HepG2 (cell line): Measurements from ENCODE around the gene RABGAP1. TPM values are rescaled to one million over a fixed set of nuclear protein-coding genes. Genes with fewer than 3 reads are reported as not detected.

Source experiments
- AFF4 ChIP-seq: sonication (generic); formaldehyde crosslinking; IDR thresholded peaks from 2 replicates; pipeline ENCODE4 v1.4.0; 2020; ENCODE audit warnings: missing genetic modification reagents
- CCDC6 ChIP-seq: sonication (generic); formaldehyde crosslinking; IDR thresholded peaks from 2 replicates; pipeline ENCODE4 v1.8.1; 2022; ENCODE audit warnings: mild to moderate bottlenecking, missing genetic modification reagents, moderate library complexity
- FOXJ3 ChIP-seq: sonication (generic); formaldehyde crosslinking; IDR thresholded peaks from 2 replicates; pipeline ENCODE4 v1.4.0; 2020; ENCODE audit warnings: missing genetic modification reagents, mild to moderate bottlenecking, borderline replicate concordance
- IKZF5 ChIP-seq: IDR thresholded peaks from 2 replicates; pipeline ENCODE4 v1.6.1; 2018; ENCODE audit warnings: missing genetic modification reagents, mild to moderate bottlenecking, missing compliant biosample characterization
- JUN ChIP-seq: sonication (generic); formaldehyde crosslinking; IDR thresholded peaks from 2 replicates; pipeline ENCODE4 v1.4.0; 2020; ENCODE audit warnings: mild to moderate bottlenecking, missing genetic modification reagents
- KLF16 ChIP-seq, 2 experiments: sonication (generic) in 1 of 2; formaldehyde crosslinking in 1 of 2; IDR thresholded peaks; 2 replicates each; pipeline versions ENCODE4 v1.6.1 to v1.8.0; 2016 to 2023; ENCODE audit warnings: missing genetic modification reagents in 2 of 2, missing compliant biosample characterization in 1 of 2
- MXI1 ChIP-seq: IDR thresholded peaks from 3 replicates; pipeline ENCODE4 v1.6.1; 2012; ENCODE audit warnings: low read depth, low read length, inconsistent platforms, borderline replicate concordance
- NR0B2 ChIP-seq: sonication (generic); formaldehyde crosslinking; IDR thresholded peaks from 2 replicates; pipeline ENCODE4 v1.4.0; 2020; ENCODE audit warnings: mild to moderate bottlenecking, missing genetic modification reagents
- PAF1 ChIP-seq: IDR thresholded peaks from 2 replicates; pipeline ENCODE4 v1.6.1; 2016; ENCODE audit warnings: missing genetic modification reagents, missing compliant biosample characterization
- POLR2G ChIP-seq: fragments of 200-400 bp; formaldehyde crosslinking; IDR thresholded peaks from 2 replicates; pipeline ENCODE4 v1.6.1; 2018; ENCODE audit warnings: mild to moderate bottlenecking, low read depth, low read length, moderate library complexity
- SIX1 ChIP-seq: sonication (generic); formaldehyde crosslinking; IDR thresholded peaks from 2 replicates; pipeline ENCODE4 v1.4.0; 2020; ENCODE audit warnings: missing genetic modification reagents, borderline replicate concordance
- SRY ChIP-seq: sonication (generic); formaldehyde crosslinking; IDR thresholded peaks from 2 replicates; pipeline ENCODE4 v1.8.0; 2022; ENCODE audit warnings: mild to moderate bottlenecking, missing genetic modification reagents
- TEAD2 ChIP-seq: sonication (generic); formaldehyde crosslinking; IDR thresholded peaks from 2 replicates; pipeline ENCODE4 v1.9.0; 2021; ENCODE audit warnings: missing genetic modification reagents
- YY1 ChIP-seq: IDR thresholded peaks from 2 replicates; pipeline ENCODE4 v1.6.1; 2011; ENCODE audit warnings: low read length, low read depth, moderate library complexity, mild to moderate bottlenecking; ENCODE audit not compliant: insufficient read depth, insufficient replicate concordance
- ZBTB10 ChIP-seq: sonication (generic); formaldehyde crosslinking; IDR thresholded peaks from 2 replicates; pipeline ENCODE4 v1.4.0; 2020; ENCODE audit warnings: missing genetic modification reagents, borderline replicate concordance
- ZNF512B ChIP-seq: sonication (generic); formaldehyde crosslinking; IDR thresholded peaks from 2 replicates; pipeline ENCODE4 v1.5.1; 2020; ENCODE audit warnings: missing genetic modification reagents, mild to moderate bottlenecking, borderline replicate concordance
- polyA plus RNA-seq, 8 experiments: library from polyadenylated mRNA; depleted of rRNA in 3 of 8; stranded (reverse) in 7 of 8; unstranded in 1 of 8; fragments of >200 nt; fragmentation: Illumina TruSeq in 4 of 8; extraction: Trizol in 4 of 8; gene quantifications; 2 replicates each; pipeline versions ENCODE4 v1.2.1 to v1.2.3, GENCODE V29; 2011 to 2016; ENCODE audit warnings: low read depth in 4 of 8, missing spikeins in 1 of 8, mixed read lengths in 1 of 8; ENCODE audit not compliant: insufficient read depth in 1 of 8
- total RNA-seq, 5 experiments: library from RNA; depleted of rRNA; stranded (reverse); fragments of >200 nt; fragmentation: Illumina TruSeq; extraction: Trizol; gene quantifications; 2 replicates each; pipeline ENCODE4 v1.2.3, GENCODE V29; 2016; ENCODE audit warnings: low read depth in 1 of 5

RABGAP1 gene
- total and polyA plus RNA-seq, 2 of the 13 experiments (the other 11 are each of a cell fraction or from before 2014, with no cell fraction given), result 19.1 to 19.3 TPM

- TF ChIP-seq AFF4 (0 out of 2 replicates have a peak, but pooled peaks have one; percentile 6), JUN (CRISPR knock-in tag) (no peak), ZBTB10 (CRISPR knock-in tag) (peak; percentile 60; the same call in 1 of the 2 replicates), CCDC6 (CRISPR knock-in tag) (peak; percentile 38; the same call in 1 of the 2 replicates), TEAD2 (CRISPR knock-in tag) (peak; percentile 81; the same call in 1 of the 2 replicates), POLR2G (peak; percentile 78), ZNF512B (CRISPR knock-in tag) (no peak), SRY (CRISPR knock-in tag) (peak; percentile 95), MXI1 (peak; percentile 77; the same call in 1 of the 3 replicates), KLF16 (CRISPR knock-in tag; IDR thresholded peaks at IDR 0.05) (peak; percentile 33 to 53; a peak in 2 of 4 replicates), SIX1 (CRISPR knock-in tag) (0 out of 2 replicates have a peak, but pooled peaks have one; percentile 27), NR0B2 (no peak), PAF1 (CRISPR knock-in tag) (no peak), YY1 (peak; percentile 70), IKZF5 (peak; percentile 57; the same call in 1 of the 2 replicates), FOXJ3 (peak; percentile 58)
These were observed 9.3 kb upstream of the RABGAP1 start, which contains the start of gene ZBTB26 (continued) for GRCh38 chr9:122931226-122932121.
